ENCODE measurements around the gene FOXI2.

Gene FOXI2

GRCh38 chr10:127736915-127737562, at the start of gene FOXI2:
FOXI2 (plus strand) TSS chr10:127737185; CDS start chr10:127737274, 89 bp downstream.
- no peak within 1 kb of the TSS for H3K4me3 ChIP-seq (ENCODE audit: low read length)
- TF ChIP-seq ZNF274 (IDR thresholded peaks at IDR 0.05; ENCODE audit: low read depth, low read length): no peak

DNA sequence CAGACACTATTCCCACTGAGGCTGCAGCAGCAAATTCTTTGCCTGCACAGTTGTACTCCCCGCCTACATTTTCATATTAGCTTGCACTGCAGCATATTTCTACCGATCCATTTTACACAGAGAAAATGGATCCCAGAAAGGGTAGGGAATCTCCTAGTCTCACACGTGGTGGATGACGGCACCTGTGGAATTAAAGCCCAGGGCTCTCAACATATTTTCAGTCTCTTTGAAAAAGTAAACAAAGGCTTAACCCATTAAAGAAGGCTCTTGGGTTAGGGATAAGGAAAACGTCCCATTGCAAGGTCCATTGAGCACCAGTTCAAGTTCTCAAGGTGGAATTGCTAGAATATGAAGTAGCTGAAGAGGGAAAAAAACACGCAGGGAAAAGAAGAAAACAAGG, 49.4 kb upstream of the FOXI2 start:
- H3K4me3 ChIP-seq (ENCODE audit: low read length): no peak overlapping the region
- no peak for TF ChIP-seq ZNF274 (IDR thresholded peaks at IDR 0.05; ENCODE audit: low read depth, low read length)

GRCh38 chr10:127690176-127690835, 46.7 kb upstream of the FOXI2 start:
- H3K4me3 ChIP-seq (ENCODE audit: low read length): no peak overlapping the region
- no peak for TF ChIP-seq ZNF274 (IDR thresholded peaks at IDR 0.05; ENCODE audit: low read depth, low read length)

- no peak for TF ChIP-seq ZNF274 (IDR thresholded peaks at IDR 0.05; ENCODE audit: low read depth, low read length)
Measured at GRCh38 chr10:127694580-127695193, 42.3 kb upstream of the FOXI2 start.

GRCh38 chr10:127695431-127695830, 41.6 kb upstream of the FOXI2 start:
- no peak overlapping the region for H3K4me3 ChIP-seq (ENCODE audit: low read length)
- TF ChIP-seq ZNF274 (IDR thresholded peaks at IDR 0.05; ENCODE audit: low read depth, low read length): no peak

More at GRCh38 chr10:127694580-127695193, 42.3 kb upstream of the FOXI2 start:
- H3K4me3 ChIP-seq (ENCODE audit: low read length): no peak overlapping the region

- no peak overlapping the region for H3K4me3 ChIP-seq (ENCODE audit: low read length)
- TF ChIP-seq ZNF274 (IDR thresholded peaks at IDR 0.05; ENCODE audit: low read depth, low read length): no peak
Measured at GRCh38 chr10:127698886-127699285, 38.1 kb upstream of the FOXI2 start.

GRCh38 chr10:127699311-127699710, 37.7 kb upstream of the FOXI2 start:
- TF ChIP-seq ZNF274 (IDR thresholded peaks at IDR 0.05; ENCODE audit: low read depth, low read length): no peak
- H3K4me3 ChIP-seq (ENCODE audit: low read length): no peak overlapping the region

DNA sequence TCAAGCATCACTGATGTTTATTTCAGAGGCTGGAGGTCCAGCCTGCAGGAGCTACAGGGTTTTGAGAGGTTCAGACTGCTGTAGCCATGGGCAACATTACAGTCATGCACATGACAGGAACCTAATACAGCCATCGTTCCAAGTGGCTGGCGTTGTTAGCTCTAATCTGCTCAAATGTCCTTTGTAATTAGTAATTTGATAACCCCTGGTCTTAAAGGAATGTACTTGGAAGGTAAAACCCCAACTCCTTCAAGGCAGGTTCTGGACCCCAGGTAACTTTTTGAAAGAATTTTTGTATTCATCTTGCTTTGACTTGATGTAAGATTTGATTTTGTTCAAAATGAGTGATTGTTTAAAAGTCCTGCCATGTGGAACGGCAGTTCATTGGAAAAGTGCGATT, 34.7 kb upstream of the FOXI2 start:
- TF ChIP-seq ZNF274 (IDR thresholded peaks at IDR 0.05; ENCODE audit: low read depth, low read length): no peak
- H3K4me3 ChIP-seq (ENCODE audit: low read length): no peak overlapping the region

- TF ChIP-seq ZNF274 (IDR thresholded peaks at IDR 0.05; ENCODE audit: low read depth, low read length): no peak
- no peak overlapping the region for H3K4me3 ChIP-seq (ENCODE audit: low read length)
Measured at GRCh38 chr10:127715249-127715648, 21.7 kb upstream of the FOXI2 start.

DNA sequence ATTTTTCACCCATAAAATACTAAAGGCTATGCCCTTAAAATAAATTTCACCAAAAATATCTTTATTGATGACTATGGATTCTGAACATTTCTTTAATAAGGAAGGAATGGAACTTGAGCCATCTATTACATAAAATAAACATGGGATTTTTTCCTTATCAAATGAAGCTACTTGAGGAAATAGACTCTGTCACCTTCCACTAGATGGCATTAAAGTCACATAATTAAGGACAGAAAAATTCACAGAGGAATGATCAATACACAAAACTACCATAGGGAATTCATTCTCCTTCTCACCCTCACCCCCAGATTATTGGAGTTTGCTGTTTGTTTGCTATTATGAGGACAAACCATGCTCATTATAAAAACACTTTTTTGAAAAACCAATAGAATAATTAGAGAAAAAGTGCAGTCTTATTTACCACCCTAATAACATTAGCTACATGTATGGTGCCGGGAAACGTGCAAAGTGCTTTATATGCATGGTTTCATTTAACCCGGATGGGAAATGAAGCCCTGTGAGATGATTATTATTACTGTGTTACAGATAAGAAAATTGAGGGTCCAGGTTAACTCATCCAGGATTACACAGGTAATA, 21.1 kb upstream of the FOXI2 start:
- H3K4me3 ChIP-seq (ENCODE audit: low read length): no peak overlapping the region
- TF ChIP-seq ZNF274 (IDR thresholded peaks at IDR 0.05; ENCODE audit: low read depth, low read length): no peak

DNA sequence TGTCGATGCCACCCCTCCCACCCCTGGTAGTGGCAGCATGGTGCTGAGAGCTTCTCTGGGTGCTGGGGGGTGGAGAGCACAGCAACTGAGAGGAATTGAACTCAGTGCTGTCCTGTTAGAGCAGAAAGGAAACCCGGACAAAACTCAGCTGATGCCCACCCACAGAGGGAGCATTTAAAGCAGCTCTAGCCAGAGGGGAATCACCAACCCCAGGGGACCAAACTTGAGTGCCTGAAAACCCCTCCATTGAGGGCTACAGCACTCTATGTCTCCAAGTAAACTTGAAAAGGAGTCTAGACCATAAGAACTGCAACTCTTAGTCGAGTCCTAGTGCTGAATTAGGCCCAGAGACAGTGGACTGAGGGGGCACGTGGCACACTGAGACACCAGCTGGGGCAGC, 16.8 kb upstream of the FOXI2 start:
- no peak overlapping the region for H3K4me3 ChIP-seq (ENCODE audit: low read length)
- no peak for TF ChIP-seq ZNF274 (IDR thresholded peaks at IDR 0.05; ENCODE audit: low read depth, low read length)

DNA sequence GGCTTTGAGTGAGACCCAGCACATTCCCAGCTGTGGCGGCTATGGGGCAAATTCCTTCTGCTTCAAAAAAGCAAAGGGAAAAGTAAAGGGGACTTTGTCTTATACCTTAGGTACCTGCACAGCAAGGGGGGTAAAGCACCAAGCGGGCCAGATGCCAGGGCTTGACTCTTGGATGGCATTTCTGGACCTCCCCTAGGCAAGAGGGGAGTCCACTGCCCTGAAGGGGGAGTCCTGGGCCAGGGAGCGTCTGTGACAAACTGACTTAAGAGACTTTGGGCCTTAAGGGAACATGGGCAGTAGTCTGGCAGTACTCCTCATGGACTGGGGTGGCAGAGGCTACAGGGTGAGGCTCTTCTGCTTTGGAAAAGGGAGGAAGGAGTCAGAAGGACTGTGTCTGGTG, 16.1 kb upstream of the FOXI2 start:
- TF ChIP-seq ZNF274 (IDR thresholded peaks at IDR 0.05; ENCODE audit: low read depth, low read length): no peak

GRCh38 chr10:127734753-127735152, 2.2 kb upstream of the FOXI2 start:
- TF ChIP-seq ZNF274 (IDR thresholded peaks at IDR 0.05; ENCODE audit: low read depth, low read length): no peak
- no peak overlapping the region for H3K4me3 ChIP-seq (ENCODE audit: low read length)

More for the DNA sequence above, 16.1 kb upstream of the FOXI2 start:
- H3K4me3 ChIP-seq (ENCODE audit: low read length): no peak overlapping the region

GRCh38 chr10:127735156-127735555, 1.8 kb upstream of the FOXI2 start:
- TF ChIP-seq ZNF274 (IDR thresholded peaks at IDR 0.05; ENCODE audit: low read depth, low read length): no peak
- no peak overlapping the region for H3K4me3 ChIP-seq (ENCODE audit: low read length)
